Hepatocyte (in vitro differentiated cells): ENCODE measurements around the gene PPP2R5C.

Experiments
- CTCF ChIP-seq: fragments of 200-600 bp; sonication (generic); IDR thresholded peaks from 2 replicates; pipeline ENCODE4 v1.5.1; 2016; ENCODE audit warnings: antibody characterized with exemption, mild to moderate bottlenecking; ENCODE audit not compliant: poor library complexity
- EZH2 ChIP-seq: fragments of 200-600 bp; sonication (generic); IDR thresholded peaks from 2 replicates; pipeline ENCODE4 v1.6.1; 2016; ENCODE audit warnings: antibody characterized with exemption, mild to moderate bottlenecking, borderline replicate concordance
- EZH2phosphoT487 ChIP-seq: fragments of 200-600 bp; sonication (generic); IDR thresholded peaks from one replicate; pipeline ENCODE4 v1.6.1; 2018; ENCODE audit warnings: antibody characterized with exemption, mild to moderate bottlenecking, low read depth, moderate library complexity; ENCODE audit not compliant: unreplicated experiment, severe bottlenecking

- TF ChIP-seq CTCF: no peak
- TF ChIP-seq EZH2phosphoT487: no peak
- TF ChIP-seq EZH2: no peak
These were observed 27.2 kb upstream of the PPP2R5C start for GRCh38 chr14:101734246-101734847.
